Kidney glomerular epithelial cell (primary cell): ENCODE measurements around the gene WDR18.

Experiments
- DNase-seq: peaks from one replicate; lab custom pipeline; 2025; lab: John Stamatoyannopoulos, UW

The WDR18 gene

DNA sequence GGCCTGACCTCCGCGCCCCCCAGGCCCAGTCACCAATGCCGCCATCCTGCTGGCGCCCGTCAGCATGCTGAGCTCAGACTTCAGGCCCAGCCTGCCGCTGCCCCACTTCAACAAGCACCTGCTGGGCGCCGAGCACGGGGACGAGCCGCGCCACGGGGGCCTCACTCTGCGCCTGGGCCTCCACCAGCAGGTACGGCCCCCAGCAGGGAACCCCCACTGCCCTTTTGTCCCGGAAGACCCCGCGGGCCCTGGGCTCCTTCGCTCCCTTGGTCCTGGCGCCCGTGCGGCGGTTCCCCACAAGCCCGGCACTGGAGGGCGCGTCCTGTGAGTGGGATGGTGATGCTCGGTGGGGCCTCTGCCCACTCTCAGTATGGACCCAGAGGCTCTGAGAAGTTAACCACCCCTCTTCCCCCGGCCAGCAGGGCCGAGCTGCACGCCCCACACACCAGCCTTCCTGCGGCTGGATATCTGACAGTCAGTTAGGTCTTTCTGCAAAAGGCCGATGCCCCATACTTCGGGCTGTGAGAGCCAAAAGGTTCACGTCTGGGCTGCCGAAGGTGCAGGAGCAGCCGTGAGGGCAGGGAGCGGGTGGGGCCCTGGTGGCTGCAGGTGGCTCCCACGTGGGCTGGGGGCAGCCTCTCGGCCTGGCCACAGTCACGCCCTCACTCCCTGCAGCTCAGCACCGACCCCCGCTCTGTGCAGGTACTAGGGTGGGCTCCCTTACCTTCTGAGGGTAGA lies 8.0 kb downstream of the WDR18 start:
- no peak for DNase-seq

DNA sequence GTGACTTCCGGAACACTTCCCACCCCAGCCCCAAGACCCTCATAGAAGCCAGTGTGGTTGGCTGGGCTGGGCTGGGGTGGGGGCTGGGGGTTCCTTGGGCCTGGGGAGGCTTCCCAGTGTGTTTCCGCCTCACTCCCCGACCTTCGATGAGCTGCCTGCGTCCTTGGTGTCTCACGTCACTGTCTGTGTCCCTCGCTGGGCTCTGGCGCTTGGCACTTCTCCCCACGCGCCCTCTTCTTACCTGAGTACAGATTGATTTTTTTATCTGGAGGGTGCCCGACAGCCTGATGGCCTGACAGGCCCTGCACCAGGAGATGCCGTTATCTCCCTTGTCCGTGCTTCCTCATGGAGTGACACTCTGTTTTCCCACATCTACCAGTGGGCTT lies 8.5 kb downstream of the WDR18 start:
- no peak for DNase-seq

DNA sequence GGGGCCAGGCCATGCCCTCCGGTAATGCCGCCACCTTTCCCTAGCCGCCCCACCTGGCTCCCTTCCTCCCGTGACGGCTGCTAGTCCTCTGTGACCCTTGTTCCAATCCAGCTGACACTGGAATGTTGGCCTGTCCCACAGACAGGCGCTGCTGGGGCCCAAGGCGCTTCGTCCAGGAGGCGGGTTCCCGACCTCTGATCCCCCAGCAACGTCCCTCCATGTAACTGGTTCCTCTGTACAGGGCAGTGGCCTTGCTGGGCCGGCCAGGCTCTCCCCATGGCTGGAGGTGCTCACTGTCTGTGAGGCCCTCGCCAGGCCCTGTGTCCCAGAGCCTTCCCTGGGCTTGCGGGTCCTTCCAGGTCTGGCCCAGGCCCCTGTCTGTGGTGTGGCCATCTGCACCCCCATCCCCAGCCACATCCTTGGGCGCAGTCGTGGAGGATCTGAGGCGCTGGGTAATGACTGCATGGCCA lies 9.3 kb downstream of the WDR18 start:
- DNase-seq, result no peak

DNA sequence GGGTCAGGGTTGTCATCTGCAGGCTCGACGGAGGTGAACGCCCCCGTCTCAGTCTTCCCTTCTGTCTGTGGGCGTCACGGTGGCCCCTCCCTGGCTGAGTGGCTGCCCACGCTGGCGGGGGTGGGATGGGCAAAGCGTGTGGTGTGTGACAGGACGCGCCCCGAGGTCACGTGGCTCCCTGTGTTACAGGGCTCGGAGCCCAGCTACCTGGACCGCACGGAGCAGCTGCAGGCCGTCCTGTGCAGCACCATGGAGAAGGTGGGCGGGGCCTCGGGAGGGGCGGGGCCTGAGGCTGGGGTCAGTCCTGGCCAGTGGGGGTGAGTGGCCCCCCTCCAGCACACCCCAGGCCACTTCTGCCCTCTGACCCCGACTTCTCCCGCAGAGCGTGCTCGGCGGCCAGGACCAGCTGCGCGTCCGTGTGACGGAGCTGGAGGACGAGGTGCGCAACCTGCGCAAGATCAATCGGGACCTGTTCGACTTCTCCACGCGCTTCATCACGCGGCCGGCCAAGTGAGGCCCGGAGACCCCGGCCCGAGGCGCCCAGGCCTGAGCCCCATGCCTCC lies 9.8 kb downstream of the WDR18 start:
- DNase-seq, result no peak

DNA sequence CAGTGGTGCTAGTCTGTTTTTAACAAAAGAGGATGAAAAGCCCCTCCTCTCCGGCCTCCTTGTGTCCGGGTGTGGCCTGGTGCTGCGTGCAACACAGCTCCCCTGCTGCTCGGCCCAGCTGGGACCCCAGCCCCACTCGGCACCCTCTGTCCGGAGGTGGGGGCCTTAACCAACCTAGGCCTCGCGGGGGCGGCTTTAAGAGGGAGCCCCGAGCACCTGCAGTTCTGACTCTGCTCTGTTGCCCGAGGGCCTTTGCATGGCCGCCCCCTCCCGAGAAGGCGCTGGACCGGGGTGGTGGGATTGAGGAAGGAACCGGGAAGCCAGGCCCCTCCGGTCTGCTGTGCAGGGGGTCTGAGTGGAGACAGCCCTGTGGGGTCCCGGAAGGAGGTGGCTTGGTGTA lies 10.4 kb downstream of the WDR18 start:
- DNase-seq, result no peak

DNA sequence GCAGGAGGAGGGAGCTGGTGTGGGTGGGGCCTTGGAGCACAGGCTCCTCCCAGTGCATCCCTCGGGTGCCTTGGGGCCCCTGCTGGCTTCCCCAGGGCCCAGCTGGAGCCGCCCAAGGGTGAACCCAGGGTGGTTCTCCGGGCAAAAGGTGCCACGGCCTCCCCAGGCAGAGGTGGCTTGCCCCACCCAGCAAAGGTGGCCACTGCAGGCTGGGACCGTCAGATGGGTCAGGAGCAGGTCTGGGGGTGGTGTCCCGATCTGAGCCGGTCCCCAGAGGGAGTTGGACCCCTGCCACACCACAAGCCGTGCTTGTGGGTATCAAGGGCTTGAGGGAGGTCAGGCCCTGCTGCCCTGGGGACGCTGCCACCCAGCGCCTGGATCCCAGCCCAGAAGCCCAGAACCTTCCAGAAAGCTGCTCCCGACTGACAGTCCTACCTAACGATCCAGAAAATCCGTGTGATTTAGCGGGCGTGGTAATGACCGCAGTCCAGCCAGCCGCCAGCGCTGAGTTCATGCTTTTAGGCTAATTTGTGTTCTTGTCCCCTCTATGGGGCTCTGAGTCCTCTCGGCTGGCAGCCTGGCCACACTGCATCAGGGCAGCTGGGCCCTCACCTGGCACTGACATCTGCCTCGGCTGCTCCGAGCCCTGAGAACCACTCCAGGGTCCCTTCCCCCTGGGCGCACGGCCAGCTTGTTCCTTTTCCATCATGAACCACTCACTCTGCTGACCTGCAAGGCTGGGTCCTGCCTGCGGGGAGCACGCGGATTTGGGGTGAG lies 11.1 kb downstream of the WDR18 start:
- DNase-seq, result peak; percentile 47

DNA sequence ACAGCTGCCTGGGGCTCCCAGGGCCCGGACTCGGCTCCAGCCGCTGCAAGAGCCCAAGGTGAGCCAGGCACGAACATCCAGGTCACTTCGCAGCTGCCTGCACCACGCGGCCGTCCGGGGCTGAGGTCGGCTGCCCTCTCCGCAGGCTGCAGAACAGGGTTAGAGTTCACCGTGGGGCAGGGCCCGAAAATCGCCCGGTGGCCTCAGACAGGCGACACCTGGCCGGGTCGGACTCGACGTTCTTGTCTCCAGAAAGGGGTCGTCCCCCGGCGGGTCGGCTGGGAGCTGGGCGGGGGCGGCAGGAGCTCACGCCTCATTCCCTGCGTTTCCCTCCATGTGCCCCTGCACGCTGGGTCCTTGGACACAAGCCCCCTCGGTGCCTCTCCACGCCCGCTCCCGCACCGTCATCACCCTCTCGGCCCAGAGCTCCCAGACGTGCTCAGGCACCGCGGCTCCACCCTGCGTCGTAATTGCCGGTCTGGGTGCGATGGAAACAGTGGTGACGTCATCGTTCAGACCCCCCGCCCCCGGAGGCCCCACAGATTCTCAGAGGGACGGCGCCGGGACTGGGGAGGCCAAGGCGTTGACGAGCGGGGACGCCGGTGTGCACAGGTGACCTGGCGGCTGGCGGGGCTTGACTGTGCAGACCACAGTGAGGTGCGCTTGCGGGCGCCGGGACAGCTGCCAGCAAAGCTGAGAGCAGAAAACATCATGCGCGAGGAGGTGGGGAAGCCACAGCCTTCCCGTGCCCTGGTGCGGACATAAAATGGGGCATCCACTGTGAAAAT lies 12.1 kb downstream of the WDR18 start:
- no peak for DNase-seq

DNA sequence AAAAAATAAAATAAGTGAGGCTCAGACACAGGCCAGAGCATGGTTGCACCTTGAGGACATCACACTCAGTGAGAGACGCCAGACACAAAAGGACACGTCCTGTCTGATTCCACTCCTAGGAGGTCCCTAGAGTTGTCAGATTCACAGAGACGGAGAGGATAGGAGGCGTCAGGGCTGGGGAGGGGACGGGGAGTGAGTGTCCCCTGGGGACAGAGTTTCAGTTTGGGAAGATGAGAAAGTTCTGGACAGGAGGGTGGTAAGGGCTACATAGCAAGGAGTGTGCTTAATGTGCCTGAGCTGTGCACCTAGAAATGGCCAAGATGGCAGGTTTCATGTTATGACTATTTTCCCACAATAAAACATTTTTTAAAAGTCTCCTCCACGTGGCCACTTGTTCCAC lies 13.9 kb downstream of the WDR18 start:
- DNase-seq, result no peak

DNA sequence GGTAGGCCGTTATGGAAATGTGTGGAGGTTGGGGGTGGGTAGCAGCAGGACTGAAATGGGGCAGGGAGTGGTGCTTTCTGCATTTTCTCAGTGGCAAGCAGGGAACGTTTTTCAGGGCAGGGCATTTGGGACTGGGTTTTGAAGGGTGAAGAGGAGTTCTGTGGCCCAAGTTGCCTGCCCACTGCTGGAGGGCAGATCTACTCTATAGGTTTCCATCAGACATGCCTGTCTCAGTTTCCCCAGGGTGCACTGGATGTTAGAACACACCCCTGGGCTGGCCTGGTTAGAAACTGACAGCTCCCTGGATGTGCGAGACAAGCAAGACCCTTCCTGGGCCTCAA lies 15.2 kb downstream of the WDR18 start:
- DNase-seq, result no peak

DNA sequence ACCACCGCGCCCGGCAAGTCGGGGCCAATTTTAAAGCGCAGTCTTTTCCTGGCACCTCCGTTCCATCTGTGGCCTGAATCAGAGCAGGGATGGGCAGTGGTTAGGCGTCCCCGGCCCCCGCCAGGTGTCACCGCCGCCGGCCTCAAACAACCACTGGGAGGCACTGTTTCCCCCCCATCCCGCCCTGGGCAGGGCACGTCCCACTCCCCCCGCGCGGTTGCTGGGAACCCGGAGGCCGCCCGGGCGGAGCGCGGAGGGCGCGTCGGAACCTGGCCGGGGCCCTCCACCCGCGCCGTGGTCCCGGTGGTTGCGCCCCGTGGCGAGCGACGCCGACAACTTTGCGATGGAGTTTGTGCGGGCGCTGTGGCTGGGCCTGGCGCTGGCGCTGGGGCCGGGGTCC lies 15.9 kb downstream of the WDR18 start, which contains the start of gene GRIN3B:
TSS of gene GRIN3B (plus strand) at position 325 of the 400 bp plus-strand sequence. CDS start at position 344, 19 bp downstream.
- DNase-seq, result no peak

DNA sequence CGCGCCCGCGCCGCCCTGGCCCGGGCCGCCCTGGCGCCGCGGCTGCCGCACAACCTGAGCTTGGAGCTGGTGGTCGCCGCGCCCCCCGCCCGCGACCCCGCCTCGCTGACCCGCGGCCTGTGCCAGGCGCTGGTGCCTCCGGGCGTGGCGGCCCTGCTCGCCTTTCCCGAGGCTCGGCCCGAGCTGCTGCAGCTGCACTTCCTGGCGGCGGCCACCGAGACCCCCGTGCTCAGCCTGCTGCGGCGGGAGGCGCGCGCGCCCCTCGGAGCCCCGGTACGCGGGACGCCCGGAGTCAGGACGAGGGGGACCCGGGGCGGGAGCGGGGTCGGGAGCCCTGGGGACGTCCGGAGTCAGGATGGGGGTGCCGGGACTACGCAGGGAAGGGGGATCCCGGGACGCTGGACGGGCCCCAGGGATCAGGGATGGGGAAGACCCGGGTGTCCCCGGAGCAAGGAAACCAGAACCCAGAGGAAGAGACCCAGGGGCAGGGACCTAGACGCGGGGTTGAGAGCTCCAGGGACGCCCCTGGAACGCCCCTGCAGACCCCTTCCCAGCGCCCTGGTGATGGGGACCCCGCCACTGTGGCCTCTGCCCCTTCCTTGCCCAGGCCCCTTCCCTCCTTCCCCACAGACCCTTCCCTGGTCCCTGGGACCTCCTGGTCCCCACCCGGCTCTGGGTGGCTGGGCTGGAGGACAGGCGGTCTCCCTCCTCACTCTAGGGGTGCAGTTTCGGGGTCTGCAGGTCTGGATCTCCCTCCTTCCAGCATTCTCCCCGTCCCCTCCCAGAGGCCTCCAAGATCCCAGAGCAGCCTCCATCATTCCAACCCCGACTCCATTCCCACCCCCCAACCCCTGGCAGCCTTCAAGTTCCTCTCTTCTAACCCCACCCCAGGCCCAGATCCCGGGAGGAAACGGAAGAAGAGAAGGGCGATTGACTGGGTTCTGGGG lies 16.7 kb downstream of the WDR18 start:
- DNase-seq, result no peak

DNA sequence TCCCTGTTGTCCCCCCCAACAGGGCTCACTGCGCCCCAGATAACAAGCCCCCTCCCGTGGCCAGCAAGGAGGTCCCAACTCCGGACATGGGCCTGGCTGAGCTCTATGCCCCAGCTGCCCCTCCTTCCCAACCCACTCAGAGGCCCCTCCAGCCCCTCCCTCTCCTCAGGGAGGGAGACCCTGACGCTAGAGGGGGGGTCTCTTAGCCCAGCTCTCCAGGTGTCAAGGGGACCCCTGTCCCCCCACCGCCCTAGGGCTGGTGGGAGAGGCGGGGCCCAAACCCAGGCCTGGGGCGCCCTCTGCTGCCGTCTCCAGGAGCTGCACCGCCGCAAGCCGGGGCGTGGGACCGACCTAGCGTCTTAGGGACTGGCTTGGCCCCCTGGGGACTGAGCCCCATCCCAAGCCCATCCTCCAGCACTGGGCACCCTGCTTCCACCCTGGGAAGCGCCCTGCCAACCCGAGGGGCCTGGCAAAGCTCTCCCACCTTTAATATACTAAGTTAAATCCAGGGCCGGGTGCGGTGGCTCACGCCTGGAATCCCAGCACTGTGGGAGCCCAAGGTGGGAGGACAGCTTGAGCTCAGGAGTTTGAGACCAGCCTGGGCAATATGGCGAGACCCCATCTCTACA lies 17.5 kb downstream of the WDR18 start:
- no peak for DNase-seq

DNA sequence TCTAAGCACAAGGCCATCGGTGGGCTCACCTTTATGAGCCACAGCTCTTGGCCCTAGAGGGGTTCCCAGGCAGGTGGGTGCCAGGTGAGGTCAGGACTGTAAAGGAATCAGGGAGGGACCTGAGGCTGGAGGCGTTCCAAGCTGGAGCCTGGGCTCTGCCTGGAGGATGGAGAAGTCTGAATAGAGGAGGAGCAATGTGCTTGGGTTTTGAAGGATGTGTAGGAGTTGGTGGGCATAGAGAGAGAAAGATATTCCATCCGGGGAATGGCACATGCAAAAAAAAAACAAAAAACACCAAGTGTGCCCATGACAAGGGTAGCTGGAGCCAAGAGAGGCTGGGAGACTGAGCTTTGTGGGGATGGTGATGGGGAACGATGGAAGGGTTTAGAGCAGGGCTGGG lies 18.5 kb downstream of the WDR18 start:
- no peak for DNase-seq

DNA sequence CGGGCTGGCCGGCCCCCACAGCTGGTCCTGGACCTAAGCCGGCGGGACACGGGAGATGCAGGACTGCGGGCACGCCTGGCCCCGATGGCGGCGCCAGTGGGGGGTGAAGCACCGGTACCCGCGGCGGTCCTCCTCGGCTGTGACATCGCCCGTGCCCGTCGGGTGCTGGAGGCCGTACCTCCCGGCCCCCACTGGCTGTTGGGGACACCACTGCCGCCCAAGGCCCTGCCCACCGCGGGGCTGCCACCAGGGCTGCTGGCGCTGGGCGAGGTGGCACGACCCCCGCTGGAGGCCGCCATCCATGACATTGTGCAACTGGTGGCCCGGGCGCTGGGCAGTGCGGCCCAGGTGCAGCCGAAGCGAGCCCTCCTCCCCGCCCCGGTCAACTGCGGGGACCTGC lies 19.1 kb downstream of the WDR18 start:
- no peak for DNase-seq

DNA sequence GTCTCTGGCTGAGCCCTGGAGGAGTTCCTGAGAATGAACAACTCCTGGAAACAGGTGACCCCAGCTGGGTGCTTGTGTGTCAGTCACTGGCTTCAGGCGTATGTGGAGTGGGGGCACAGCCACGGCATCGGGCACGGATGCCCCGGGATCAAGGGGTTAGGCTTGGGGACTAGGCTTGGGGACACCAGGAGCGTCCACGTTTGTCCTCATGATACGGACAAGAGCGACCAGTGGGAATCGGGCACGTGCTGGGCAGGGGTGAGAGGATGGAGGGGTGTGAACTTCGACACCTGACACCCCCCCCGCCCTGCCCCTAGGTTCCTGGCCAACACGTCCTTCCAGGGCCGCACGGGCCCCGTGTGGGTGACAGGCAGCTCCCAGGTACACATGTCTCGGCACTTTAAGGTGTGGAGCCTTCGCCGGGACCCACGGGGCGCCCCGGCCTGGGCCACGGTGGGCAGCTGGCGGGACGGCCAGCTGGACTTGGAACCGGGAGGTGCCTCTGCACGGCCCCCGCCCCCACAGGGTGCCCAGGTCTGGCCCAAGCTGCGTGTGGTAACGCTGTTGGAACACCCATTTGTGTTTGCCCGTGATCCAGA lies 20.2 kb downstream of the WDR18 start:
- no peak for DNase-seq

DNA sequence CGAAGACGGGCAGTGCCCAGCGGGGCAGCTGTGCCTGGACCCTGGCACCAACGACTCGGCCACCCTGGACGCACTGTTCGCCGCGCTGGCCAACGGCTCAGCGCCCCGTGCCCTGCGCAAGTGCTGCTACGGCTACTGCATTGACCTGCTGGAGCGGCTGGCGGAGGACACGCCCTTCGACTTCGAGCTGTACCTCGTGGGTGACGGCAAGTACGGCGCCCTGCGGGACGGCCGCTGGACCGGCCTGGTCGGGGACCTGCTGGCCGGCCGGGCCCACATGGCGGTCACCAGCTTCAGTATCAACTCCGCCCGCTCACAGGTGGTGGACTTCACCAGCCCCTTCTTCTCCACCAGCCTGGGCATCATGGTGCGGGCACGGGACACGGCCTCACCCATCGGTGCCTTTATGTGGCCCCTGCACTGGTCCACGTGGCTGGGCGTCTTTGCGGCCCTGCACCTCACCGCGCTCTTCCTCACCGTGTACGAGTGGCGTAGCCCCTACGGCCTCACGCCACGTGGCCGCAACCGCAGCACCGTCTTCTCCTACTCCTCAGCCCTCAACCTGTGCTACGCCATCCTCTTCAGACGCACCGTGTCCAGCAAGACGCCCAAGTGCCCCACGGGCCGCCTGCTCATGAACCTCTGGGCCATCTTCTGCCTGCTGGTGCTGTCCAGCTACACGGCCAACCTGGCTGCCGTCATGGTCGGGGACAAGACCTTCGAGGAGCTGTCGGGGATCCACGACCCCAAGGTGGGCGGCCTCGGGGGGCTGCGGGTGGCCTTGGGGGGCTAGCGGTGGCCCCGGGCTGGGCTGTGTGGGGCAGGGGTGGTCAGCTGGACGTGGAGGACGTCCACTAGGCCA lies 20.9 kb downstream of the WDR18 start:
- DNase-seq, result no peak

DNA sequence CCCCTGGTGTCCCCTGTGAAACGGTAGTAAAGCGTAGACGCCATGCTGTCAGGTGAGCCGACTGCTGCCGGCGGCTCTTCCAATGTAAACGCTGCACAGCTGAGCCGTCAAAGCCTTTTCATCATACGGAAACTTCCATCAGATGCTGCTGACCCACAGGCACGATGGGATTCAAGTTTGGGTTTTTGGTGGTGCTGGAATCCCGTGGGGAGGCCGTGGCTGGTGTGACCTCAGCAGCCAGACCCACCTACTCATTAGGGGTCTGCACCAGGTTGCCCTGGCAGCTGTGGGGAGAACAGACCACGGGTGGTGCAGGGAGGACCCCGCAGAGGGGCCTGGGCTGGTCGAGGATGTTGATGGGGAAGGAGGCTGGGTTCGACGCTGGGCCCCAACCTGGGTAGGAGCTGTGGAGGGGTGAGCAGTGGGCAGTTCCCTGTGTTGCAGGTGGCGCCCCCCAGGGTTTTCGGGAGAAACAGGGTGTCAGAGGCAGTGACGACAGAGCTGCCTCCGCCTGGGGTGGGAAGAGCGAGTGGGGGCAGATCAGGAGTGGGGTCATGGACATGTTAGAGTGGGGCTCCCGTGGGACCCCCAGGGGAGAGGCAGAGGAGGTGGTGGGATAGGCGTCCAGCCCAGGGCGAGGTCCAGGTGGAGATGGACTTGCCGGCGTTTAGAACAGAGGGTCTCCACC lies 22.7 kb downstream of the WDR18 start:
- DNase-seq, result no peak

DNA sequence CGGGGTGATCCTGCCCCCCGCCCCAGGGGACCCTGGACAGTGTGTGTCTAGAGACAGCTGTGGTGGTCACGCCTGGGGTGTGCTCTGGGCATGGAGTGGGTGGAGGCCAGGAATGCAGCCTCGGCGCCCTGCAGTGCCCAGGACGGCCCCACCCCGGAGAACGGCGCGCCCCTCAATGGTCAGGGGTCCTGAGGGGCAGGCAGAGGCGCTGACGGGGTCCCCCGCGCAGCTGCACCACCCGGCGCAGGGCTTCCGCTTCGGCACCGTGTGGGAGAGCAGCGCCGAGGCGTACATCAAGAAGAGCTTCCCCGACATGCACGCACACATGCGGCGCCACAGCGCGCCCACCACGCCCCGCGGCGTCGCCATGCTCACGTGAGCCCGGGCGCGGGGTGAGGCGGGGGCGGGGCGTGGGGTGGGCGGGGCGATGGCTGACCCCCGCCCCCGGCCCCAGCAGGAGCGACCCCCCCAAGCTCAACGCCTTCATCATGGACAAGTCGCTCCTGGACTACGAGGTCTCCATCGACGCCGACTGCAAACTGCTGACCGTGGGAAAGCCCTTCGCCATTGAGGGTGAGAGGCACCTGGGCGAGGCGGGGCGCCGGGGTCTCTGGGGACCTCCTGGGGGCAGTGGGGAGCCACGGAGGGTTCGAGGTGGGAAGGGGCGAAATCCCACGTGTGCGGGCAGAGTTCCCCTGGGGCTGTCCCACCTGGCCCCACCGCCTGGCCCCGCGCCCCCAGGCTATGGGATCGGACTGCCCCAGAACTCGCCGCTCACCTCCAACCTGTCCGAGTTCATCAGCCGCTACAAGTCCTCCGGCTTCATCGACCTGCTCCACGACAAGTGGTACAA lies 23.5 kb downstream of the WDR18 start:
- DNase-seq, result no peak
